Nephron (organoid): Measurements from ENCODE around the gene L3MBTL4.

Experiments
- H3K27ac Mint-ChIP-seq, 3 experiments: 2 replicates each; pipeline ENCODE4 v1.8.0; 2020; ENCODE audit warnings: mixed read lengths in 3 of 3, mild to moderate bottlenecking in 2 of 3, moderate library complexity in 1 of 3
- H3K27me3 Mint-ChIP-seq: 2 replicates; pipeline ENCODE4 v1.8.0; 2021; ENCODE audit warnings: low read depth, mild to moderate bottlenecking, moderate library complexity, mixed read lengths
- H3K36me3 Mint-ChIP-seq: 2 replicates; pipeline ENCODE4 v1.8.0; 2020; ENCODE audit warnings: low read depth, mixed read lengths
- H3K4me1 Mint-ChIP-seq: 2 replicates; pipeline ENCODE4 v1.8.0; 2020; ENCODE audit warnings: mixed read lengths
- H3K4me3 Mint-ChIP-seq, 3 experiments: 2 replicates each; pipeline ENCODE4 v1.8.0; 2020; ENCODE audit warnings: mild to moderate bottlenecking in 3 of 3, mixed read lengths in 3 of 3, moderate library complexity in 2 of 3
- H3K9me3 Mint-ChIP-seq: 2 replicates; pipeline ENCODE4 v1.8.0; 2020; ENCODE audit warnings: mixed read lengths
- CTCF ChIP-seq, 3 experiments: fragments of 200-600 bp; sonication (generic); IDR thresholded peaks; one replicate each; pipeline ENCODE4 v1.5.0; 2021; ENCODE audit warnings: antibody characterized with exemption in 3 of 3; ENCODE audit not compliant: unreplicated experiment in 3 of 3

Gene L3MBTL4

DNA sequence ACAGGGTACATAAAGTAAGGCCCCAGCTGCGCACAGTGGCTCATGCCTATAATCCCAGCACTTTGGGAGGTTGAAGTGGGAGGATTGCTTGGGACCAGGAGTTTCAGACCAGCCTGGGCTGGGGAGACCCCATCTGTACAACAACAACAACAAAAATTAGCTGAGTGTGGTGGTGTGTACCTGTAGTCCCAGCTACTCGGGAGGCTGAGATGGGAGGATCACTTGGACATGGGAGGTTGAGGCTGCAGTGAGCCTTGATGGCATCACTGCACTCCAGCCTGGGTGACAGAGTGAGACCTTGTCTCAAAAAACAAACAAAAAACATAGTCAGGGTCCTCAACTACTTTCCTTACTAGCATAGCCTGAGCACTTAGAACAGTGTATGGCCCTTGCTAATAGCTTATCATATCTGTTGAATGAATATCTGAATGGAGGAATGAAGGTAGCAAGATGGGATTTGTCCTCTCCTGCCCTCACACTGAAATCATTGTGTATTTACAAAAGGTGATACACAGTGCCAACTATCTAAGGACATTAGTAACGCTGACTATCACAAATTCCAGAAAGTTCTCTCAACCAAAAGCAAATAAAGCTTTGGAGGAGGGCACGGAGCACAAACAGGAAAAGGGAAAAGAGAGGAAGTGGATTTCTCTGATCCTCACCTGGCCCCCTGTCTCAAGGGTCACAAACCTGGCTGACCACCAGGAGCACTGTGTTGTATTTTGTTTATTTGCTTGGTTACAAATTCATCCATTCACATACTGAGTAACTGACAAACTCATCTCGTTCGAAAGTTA lies 38.1 kb downstream of the L3MBTL4 start:
- peaks cover 5% of the 10 kb centered on the region for H3K4me1 Mint-ChIP-seq
- H3K36me3 Mint-ChIP-seq: peaks cover 4% of the 10 kb centered on the region
- TF ChIP-seq CTCF (IDR thresholded peaks at IDR 0.05; ENCODE audit: unreplicated experiment in 3 of 3): no peak
- H3K27ac Mint-ChIP-seq: no peak overlapping the region
- peaks cover 24% of the 10 kb centered on the region for H3K9me3 Mint-ChIP-seq
- no peak overlapping the region for H3K4me3 Mint-ChIP-seq
- H3K27me3 Mint-ChIP-seq: peaks cover 28% of the 10 kb centered on the region

- peaks cover 5% of the 10 kb centered on the region for H3K4me1 Mint-ChIP-seq
- TF ChIP-seq CTCF (IDR thresholded peaks at IDR 0.05; ENCODE audit: unreplicated experiment in 3 of 3): no peak
- peaks cover 4% of the 10 kb centered on the region for H3K36me3 Mint-ChIP-seq
- no peak overlapping the region for H3K4me3 Mint-ChIP-seq
- peak overlapping the region in 1 of 3 experiments; percentile 23 for H3K27ac Mint-ChIP-seq
- peaks cover 19% of the 10 kb centered on the region for H3K9me3 Mint-ChIP-seq
- peaks cover 28% of the 10 kb centered on the region for H3K27me3 Mint-ChIP-seq
These were observed 39.7 kb downstream of the L3MBTL4 start for GRCh38 chr18:6374935-6375529.

- H3K4me1 Mint-ChIP-seq: peaks cover 8% of the 10 kb centered on the region
- TF ChIP-seq CTCF (IDR thresholded peaks at IDR 0.05; ENCODE audit: unreplicated experiment in 3 of 3): no peak
- peaks cover 24% of the 10 kb centered on the region for H3K27me3 Mint-ChIP-seq
- H3K9me3 Mint-ChIP-seq: peaks cover 15% of the 10 kb centered on the region
- peak overlapping the region in 1 of 3 experiments; percentile 23 for H3K27ac Mint-ChIP-seq
- H3K36me3 Mint-ChIP-seq: peaks cover 4% of the 10 kb centered on the region
- H3K4me3 Mint-ChIP-seq: no peak overlapping the region
These were observed 40.4 kb downstream of the L3MBTL4 start for GRCh38 chr18:6374340-6374739.

DNA sequence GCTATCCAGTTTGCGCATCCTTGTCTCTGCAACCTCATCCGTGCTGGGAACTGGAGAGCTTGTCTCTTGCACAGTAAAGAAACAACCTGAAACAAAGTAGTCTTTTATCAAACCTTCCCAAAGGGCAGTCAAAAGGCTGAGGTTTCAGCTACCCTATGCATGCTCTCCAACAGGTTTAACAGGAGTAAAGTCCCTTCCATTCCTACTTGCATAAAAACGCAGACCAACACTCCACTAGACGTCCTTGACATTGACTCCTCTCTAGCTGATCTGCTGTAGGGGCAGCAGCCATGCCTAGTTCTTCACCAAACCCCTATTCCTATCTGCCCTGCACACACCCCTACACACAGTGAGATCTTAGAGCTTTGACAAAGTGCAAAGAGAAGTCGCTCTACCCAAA lies 41.5 kb downstream of the L3MBTL4 start:
- peaks cover 11% of the 10 kb centered on the region for H3K4me1 Mint-ChIP-seq
- peaks cover 5% of the 10 kb centered on the region for H3K9me3 Mint-ChIP-seq
- H3K36me3 Mint-ChIP-seq: no peaks in the 10 kb centered on the region
- H3K27me3 Mint-ChIP-seq: peaks cover 24% of the 10 kb centered on the region
- no peak overlapping the region for H3K4me3 Mint-ChIP-seq
- no peak for TF ChIP-seq CTCF (IDR thresholded peaks at IDR 0.05; ENCODE audit: unreplicated experiment in 3 of 3)
- H3K27ac Mint-ChIP-seq: peak overlapping the region in 1 of 3 experiments; percentile 39

DNA sequence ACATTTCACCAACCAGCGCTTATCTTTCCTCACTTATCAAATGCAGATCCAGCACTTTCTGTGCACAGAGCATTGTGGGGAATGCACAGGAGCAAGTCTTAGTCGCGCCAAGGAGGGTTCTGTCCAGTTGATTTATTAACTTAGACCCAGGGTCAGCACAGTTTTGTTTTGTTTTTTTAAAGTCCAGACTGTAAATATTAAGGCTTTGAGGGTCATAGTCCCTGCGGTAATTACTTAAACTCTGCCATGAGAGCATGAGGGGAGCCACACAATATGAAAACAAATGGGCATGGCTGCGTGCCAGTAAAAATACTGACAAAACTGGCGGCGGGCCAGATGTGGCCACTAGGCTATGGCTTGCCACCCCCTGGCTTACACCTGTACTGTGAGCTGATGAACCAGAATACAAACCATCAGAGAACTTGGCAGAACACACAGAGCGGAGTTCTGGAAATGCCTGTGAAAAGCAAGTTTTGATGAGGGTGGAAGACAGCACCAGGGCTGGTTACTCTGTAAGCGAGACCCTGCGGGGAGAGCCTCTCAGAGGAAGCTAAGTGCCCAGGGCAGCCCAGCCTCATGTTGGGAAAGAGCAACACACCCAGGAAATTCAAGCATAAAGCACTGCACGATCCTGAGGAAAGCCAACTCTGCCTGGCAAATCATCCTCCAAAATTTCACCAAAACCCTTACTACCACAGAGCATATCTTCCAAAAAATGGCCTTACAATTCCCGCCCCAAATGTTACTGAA lies 43.6 kb downstream of the L3MBTL4 start:
- no peak for TF ChIP-seq CTCF (IDR thresholded peaks at IDR 0.05; ENCODE audit: unreplicated experiment in 3 of 3)
- Mint-ChIP-seq H3K9me3 (no peaks in the 10 kb centered on the region), H3K4me3 (no peak overlapping the region), H3K27ac (peak overlapping the region in 2 of 3 experiments; percentile 19 to 29), H3K4me1 (peaks cover 11% of the 10 kb centered on the region), H3K36me3 (no peaks in the 10 kb centered on the region), H3K27me3 (peaks cover 24% of the 10 kb centered on the region)
